K562 (cell line): ENCODE data around the gene ZNF334. TPM values are rescaled to one million over a fixed set of nuclear protein-coding genes. Genes with fewer than 3 reads are reported as not detected.

Experiments
- ATAC-seq: fragments of 200-7000 bp; cut with Tn5 transposase; 3 replicates; pipeline ENCODE4 v1.9.1; 2020; ENCODE audit warnings: moderate library complexity
- BruUV-seq: library from RNA; stranded (reverse); fragments of 400-500 nt; replicated peaks from 2 replicates; lab custom pipeline; 2021; lab: Mats Ljungman, UMichigan
- CTCF ChIA-PET: fragments of 300-600 bp; formaldehyde crosslinking; extraction: SDS; loops from one replicate; lab custom pipeline; 2021; ENCODE audit warnings: low intra/inter-chr PET ratio; lab: Yijun Ruan, JAX
- POLR2A ChIA-PET: fragments of 300-600, 350-650 bp; sonication (Branson Sonifier 250); formaldehyde crosslinking; extraction: SDS; loops from one replicate; lab custom pipeline; 2021; ENCODE audit warnings: antibody characterized with exemption, inconsistent platforms; lab: Yijun Ruan, JAX
- DNase-seq, 4 experiments: peaks; one replicate each; pipeline versions ENCODE4 v3.0.0 to v3.0.0-alpha.2; 2011 to 2018; ENCODE audit warnings: low spot score in 3 of 4, mixed read lengths in 3 of 4; ENCODE audit errors: extremely low read depth in 1 of 4
- FAIRE-seq: peaks from 2 replicates; lab custom pipeline; 2011; peaks lifted over from hg19 to GRCh38; lab: Jason Lieb, UNC
- H2AFZ ChIP-seq: 2 replicates; pipeline ENCODE4 v1.6.0; 2011; ENCODE audit warnings: low read depth, low read length, control low read depth, inconsistent platforms
- H3K27ac ChIP-seq: fragments of 200-600 bp; 3 replicates; pipeline ENCODE4 v1.8.0; 2011; ENCODE audit warnings: low read depth, mild to moderate bottlenecking, control low read depth, inconsistent platforms, low read length, moderate library complexity, mixed read lengths; ENCODE audit errors: extremely low read depth
- H3K27me3 ChIP-seq, 2 experiments: fragments of 300-600 bp in 1 of 2; 2 replicates in 1 of 2; 3 replicates in 1 of 2; pipeline versions ENCODE4 v1.6.0 to v1.8.0; 2011; ENCODE audit warnings: inconsistent platforms in 2 of 2, low read length in 2 of 2, mild to moderate bottlenecking in 1 of 2, mixed read lengths in 1 of 2, moderate library complexity in 1 of 2; ENCODE audit not compliant: control insufficient read depth in 2 of 2, insufficient read depth in 2 of 2
- H3K36me3 ChIP-seq: fragments of 300-600 bp; 3 replicates; pipeline ENCODE4 v1.8.0; 2011; ENCODE audit warnings: mild to moderate bottlenecking, low read length, inconsistent platforms; ENCODE audit not compliant: control insufficient read depth, insufficient read depth
- H3K4me1 ChIP-seq, 2 experiments: fragments of 200-600 bp in 1 of 2; replicated peaks in 1 of 2; 2 replicates in 1 of 2; 3 replicates in 1 of 2; pipeline versions ENCODE4 v1.5.1 to v1.8.0; 2011; ENCODE audit warnings: inconsistent platforms in 2 of 2, low read length in 2 of 2, mild to moderate bottlenecking in 1 of 2, mixed read lengths in 1 of 2, moderate library complexity in 1 of 2; ENCODE audit not compliant: control insufficient read depth in 2 of 2, insufficient read depth in 2 of 2
- H3K4me2 ChIP-seq: 2 replicates; pipeline ENCODE4 v1.6.1; 2011; ENCODE audit warnings: low read length, control low read depth, inconsistent platforms, mixed read lengths; ENCODE audit not compliant: insufficient read depth
- H3K4me3 ChIP-seq: fragments of 200-600 bp; sonication (generic), shearing (Covaris generic); 2 replicates; pipeline ENCODE4 v1.5.1; 2016; ENCODE audit warnings: control low read depth, inconsistent platforms
- H3K79me2 ChIP-seq: fragments of 200-600 bp; 3 replicates; pipeline ENCODE4 v1.8.0; 2011; ENCODE audit warnings: low read length, inconsistent platforms; ENCODE audit not compliant: control insufficient read depth, insufficient read depth
- H3K9ac ChIP-seq, 2 experiments: 2 replicates each; pipeline versions ENCODE4 v1.6.0 to v1.6.1; 2011; ENCODE audit warnings: low read depth in 2 of 2, low read length in 2 of 2, control low read depth in 1 of 2, inconsistent platforms in 1 of 2, mild to moderate bottlenecking in 1 of 2, mixed read lengths in 1 of 2; ENCODE audit not compliant: insufficient read depth in 1 of 2
- H3K9me1 ChIP-seq: one replicate; pipeline ENCODE4 v1.6.0; 2011; ENCODE audit warnings: inconsistent platforms, mild to moderate bottlenecking, low read length, moderate library complexity; ENCODE audit not compliant: control insufficient read depth, insufficient read depth
- H3K9me3 ChIP-seq: replicated peaks from 2 replicates; pipeline ENCODE4 v1.5.1; 2011; ENCODE audit warnings: low read depth, low read length, inconsistent platforms; ENCODE audit not compliant: control insufficient read depth, insufficient read depth
- H4K20me1 ChIP-seq: replicated peaks from 2 replicates; pipeline ENCODE4 v1.6.1; 2011; ENCODE audit warnings: low read length, inconsistent platforms, mixed read lengths; ENCODE audit not compliant: control insufficient read depth, insufficient read depth
- CREB1 ChIP-seq, 2 experiments: sonication (generic) in 1 of 2; formaldehyde crosslinking in 1 of 2; IDR thresholded peaks; 2 replicates each; pipeline versions ENCODE4 v1.6.1 to v1.8.0; 2012 to 2022; ENCODE audit warnings: inconsistent platforms in 1 of 2, mild to moderate bottlenecking in 1 of 2, missing genetic modification reagents in 1 of 2, moderate library complexity in 1 of 2
- E2F6 ChIP-seq, 2 experiments: IDR thresholded peaks; 2 replicates each; pipeline ENCODE4 v1.6.1; 2011; ENCODE audit warnings: borderline replicate concordance in 1 of 2, control low read depth in 1 of 2, low read depth in 1 of 2, low read length in 1 of 2, mild to moderate bottlenecking in 1 of 2, mixed read lengths in 1 of 2, moderate library complexity in 1 of 2; ENCODE audit not compliant: insufficient read depth in 1 of 2, insufficient read length in 1 of 2, poor library complexity in 1 of 2, severe bottlenecking in 1 of 2; ENCODE audit errors: extremely low read depth in 1 of 2
- HMGXB4 ChIP-seq: sonication (generic); formaldehyde crosslinking; IDR thresholded peaks from 2 replicates; pipeline ENCODE4 v1.8.1; 2023; ENCODE audit warnings: mild to moderate bottlenecking, missing genetic modification reagents
- NUFIP1 ChIP-seq: fragments of 450-650 bp; IDR thresholded peaks from 2 replicates; pipeline ENCODE4 v1.6.1; 2018; ENCODE audit not compliant: partially characterized antibody
- ZBTB40 ChIP-seq, 2 experiments: fragments of 450-650 bp in 1 of 2; sonication (generic) in 1 of 2; formaldehyde crosslinking in 1 of 2; IDR thresholded peaks; 2 replicates each; pipeline versions ENCODE4 v1.7.1 to v1.9.0; 2016 to 2022; ENCODE audit warnings: inconsistent platforms in 1 of 2, mild to moderate bottlenecking in 1 of 2, missing genetic modification reagents in 1 of 2
- WGBS: fragments of 100-300 bp; shearing (Covaris generic); methylation state at CpG from one replicate; pipeline ENCODE4 v1.1.6; 2016; ENCODE audit warnings: low coverage, mixed read lengths; ENCODE audit not compliant: insufficient coverage; ENCODE audit errors: missing lambda C conversion rate; 5-methylcytosine and 5-hydroxymethylcytosine counted together
- in situ Hi-C: fragments of 300-500 bp; cut with MboI; formaldehyde crosslinking; loops from 4 replicates; pipeline ENCODE4 v1.15.0; 2018; ENCODE audit warnings: inconsistent platforms, mixed read lengths
- intact Hi-C: fragments of 100-400 bp; cut with micrococcal nuclease; formaldehyde crosslinking; loops from 2 replicates; pipeline ENCODE4 v1.14.2; 2022
- polyA plus RNA-seq, 8 experiments: library from polyadenylated mRNA; depleted of rRNA in 4 of 8; stranded (reverse) in 5 of 8; unstranded in 3 of 8; fragments of >200 nt; fragmentation: Nextera tagmentation in 2 of 8; fragmentation: Illumina TruSeq in 1 of 8; extraction: Ambion mirVana in 2 of 8; extraction: Trizol in 1 of 8; gene quantifications; 2 replicates each; pipeline versions ENCODE4 v1.2.1 to v1.2.3, GENCODE V29; 2011 to 2014; ENCODE audit warnings: inconsistent platforms in 1 of 8, missing spikeins in 1 of 8
- total RNA-seq, 7 experiments: library from RNA; depleted of rRNA in 6 of 7; stranded (reverse); fragments of >200 nt in 6 of 7; fragmentation: Illumina TruSeq in 2 of 7; extraction: Trizol in 2 of 7; gene quantifications; 2 replicates each; pipeline versions ENCODE4 v1.2.1 to v1.2.3, GENCODE V29; 2011 to 2021; ENCODE audit warnings: low replicate concordance in 1 of 7

ZNF334 gene
- total and polyA plus RNA-seq, 9 of the 15 experiments (the other 6 are each of a cell fraction or from before 2014, with no cell fraction given), result 0.06 to 0.27 (median 0.21) TPM; not detected in 1

GRCh38 chr20:46562009-46562372 lies 48.6 kb upstream of the ZNF334 start:
- Histone ChIP-seq H3K79me2 (no peaks in the 10 kb centered on the region), H3K27ac (no peak overlapping the region), H4K20me1 (no peaks in the 10 kb centered on the region), H3K36me3 (no peaks in the 10 kb centered on the region), H3K27me3 (peaks cover 0 to 6% of the 10 kb centered on the region in 2 experiments; a peak in 1 of 5 replicates), H3K9me1 (no peaks in the 10 kb centered on the region), H3K4me3 (0 out of 2 replicates have a peak overlapping the region, but pooled peaks have one; percentile 9), H3K9me3 (no peaks in the 10 kb centered on the region), H2AFZ (peak overlapping the region; percentile 94), H3K4me2 (peak overlapping the region; percentile 70), H3K4me1 (peaks cover 19 to 31% of the 10 kb centered on the region in 2 experiments), H3K9ac (no peak overlapping the region; a peak in 1 of 4 replicates)
- FAIRE-seq (no peak), ATAC-seq (no peak), DNase-seq (no peak)
- 29% methylated on average over 5 of the region's 5 CpGs for WGBS
- ChIA-PET POLR2A (interaction anchor here (0.5 to 1.5 kb wide), 2 partner anchors 12 to 68 kb away, joined by 4 to 6 read pairs; partner anchors contain the start of gene OCSTAMP), CTCF (interaction anchor here (0.6 to 1.5 kb wide), 3 partner anchors 118 to 138 kb away, joined by 3 to 4 read pairs (median 3); no protein-coding TSS in a partner anchor)
- in situ Hi-C loops, result no loop called here
- intact Hi-C loops, result loop anchor here (5.0 to 10.0 kb wide), 2 partner anchors 83 to 135 kb away; no protein-coding TSS in a partner anchor
- no TSS peak for BruUV-seq
- TF ChIP-seq NUFIP1, result no peak
- TF ChIP-seq ZBTB40 (IDR thresholded peaks at IDR 0.05), result no peak
- TF ChIP-seq ZBTB40 (CRISPR knock-in tag; IDR thresholded peaks at IDR 0.05), result no peak
- TF ChIP-seq E2F6 (IDR thresholded peaks at IDR 0.05; ENCODE audit: borderline replicate concordance in 1 of 2, extremely low read depth in 1 of 2, insufficient read depth in 1 of 2, insufficient read length in 1 of 2, low read depth in 1 of 2, low read length in 1 of 2, poor library complexity in 1 of 2, severe bottlenecking in 1 of 2), result no peak
- no peak for TF ChIP-seq HMGXB4 (CRISPR knock-in tag)
- no peak for TF ChIP-seq CREB1 (IDR thresholded peaks at IDR 0.05)
- no peak for TF ChIP-seq CREB1 (CRISPR knock-in tag; IDR thresholded peaks at IDR 0.05)
